HCEC 1CT (cell line): Measurements from ENCODE around the gene MDP1.

Source experiments
- DNase-seq: peaks from one replicate; pipeline ENCODE4 v3.0.0-alpha.2; 2017

The MDP1 gene

DNA sequence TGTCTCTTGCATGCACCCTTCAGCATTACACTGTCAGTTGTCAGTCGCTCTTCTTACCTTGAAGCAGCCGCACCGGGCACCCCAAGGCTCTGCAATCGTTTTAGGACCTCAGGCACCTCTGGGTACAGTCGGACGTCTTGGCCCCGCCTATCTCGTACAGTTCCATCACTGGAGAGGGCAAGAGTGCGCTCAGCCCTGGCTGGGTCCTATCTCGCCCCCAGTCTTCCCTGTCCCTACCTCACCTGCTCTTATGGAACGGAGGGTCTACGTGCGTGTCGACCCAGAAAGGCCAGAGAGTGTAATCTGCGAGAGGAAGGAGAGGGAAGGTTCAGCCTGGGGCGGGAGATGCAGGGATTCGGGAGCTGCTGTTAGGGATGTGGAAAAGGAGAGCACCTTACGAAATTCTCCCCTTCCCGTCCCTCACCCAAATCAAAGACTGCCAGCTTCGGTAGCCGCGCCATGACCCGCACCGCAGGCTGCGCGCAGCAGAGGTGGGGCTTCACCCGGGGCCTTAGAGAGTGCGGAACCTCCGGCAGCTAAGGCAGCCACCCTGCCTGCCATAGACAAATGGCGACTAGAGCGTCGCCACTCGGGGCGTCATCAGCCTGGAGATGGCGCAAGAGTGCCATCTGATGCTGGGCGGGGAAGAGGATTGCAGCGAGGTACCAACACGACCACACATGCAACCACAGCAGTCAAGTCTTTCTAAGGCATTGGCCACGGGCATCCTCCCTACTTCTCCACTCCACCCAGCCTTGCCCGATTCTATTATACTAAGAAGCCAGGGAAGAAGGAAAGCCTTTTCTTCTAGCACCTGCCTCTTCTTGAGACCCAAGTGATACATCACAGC lies at the start of gene MDP1:
Gene MDP1, minus strand, starts transcription at position 572 of the 850 bp plus-strand sequence. Its CDS starts 111 bp downstream, at position 461.
- DNase-seq, result peak; percentile 82

DNA sequence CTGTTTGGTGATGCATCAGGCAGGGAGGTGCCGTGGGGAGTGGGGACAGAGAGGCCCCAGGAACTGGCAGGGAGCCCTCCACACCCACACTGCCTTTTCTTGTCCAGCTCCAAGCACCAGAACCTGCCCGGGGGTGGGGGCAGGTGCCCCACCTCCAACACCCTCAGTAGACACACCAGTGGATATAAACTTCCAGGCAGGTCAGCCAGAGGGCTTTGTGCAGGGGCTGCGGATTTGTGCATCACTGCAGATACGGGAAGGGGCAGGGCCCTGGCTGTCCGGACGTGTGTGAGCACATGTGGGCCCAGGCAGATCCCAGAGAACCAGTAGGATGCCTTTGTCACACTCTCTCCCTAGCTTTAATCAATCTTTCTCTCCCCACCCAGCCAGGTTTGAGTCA lies 48.4 kb upstream of the MDP1 start:
- DNase-seq, result no peak

DNA sequence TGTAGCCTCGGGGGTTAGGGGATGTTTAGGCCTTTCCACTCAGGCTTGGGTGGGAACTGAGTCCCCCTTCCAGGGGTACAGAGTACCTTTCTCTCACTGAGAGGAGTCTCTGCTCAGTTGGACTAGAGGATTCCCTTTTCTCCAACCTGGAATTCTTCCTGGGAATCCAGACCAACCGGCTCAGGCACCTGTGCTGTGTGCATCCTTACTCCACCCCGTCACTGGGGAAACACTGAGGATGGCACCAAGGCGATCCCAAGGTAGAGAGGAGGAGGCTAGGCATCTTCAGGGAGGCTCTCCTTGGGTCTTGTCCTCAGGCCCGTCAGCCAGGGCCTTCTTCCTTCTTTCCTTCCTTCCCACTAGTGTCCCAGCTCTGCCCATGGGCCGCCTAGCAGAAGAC lies 48.0 kb upstream of the MDP1 start:
- no peak for DNase-seq

DNA sequence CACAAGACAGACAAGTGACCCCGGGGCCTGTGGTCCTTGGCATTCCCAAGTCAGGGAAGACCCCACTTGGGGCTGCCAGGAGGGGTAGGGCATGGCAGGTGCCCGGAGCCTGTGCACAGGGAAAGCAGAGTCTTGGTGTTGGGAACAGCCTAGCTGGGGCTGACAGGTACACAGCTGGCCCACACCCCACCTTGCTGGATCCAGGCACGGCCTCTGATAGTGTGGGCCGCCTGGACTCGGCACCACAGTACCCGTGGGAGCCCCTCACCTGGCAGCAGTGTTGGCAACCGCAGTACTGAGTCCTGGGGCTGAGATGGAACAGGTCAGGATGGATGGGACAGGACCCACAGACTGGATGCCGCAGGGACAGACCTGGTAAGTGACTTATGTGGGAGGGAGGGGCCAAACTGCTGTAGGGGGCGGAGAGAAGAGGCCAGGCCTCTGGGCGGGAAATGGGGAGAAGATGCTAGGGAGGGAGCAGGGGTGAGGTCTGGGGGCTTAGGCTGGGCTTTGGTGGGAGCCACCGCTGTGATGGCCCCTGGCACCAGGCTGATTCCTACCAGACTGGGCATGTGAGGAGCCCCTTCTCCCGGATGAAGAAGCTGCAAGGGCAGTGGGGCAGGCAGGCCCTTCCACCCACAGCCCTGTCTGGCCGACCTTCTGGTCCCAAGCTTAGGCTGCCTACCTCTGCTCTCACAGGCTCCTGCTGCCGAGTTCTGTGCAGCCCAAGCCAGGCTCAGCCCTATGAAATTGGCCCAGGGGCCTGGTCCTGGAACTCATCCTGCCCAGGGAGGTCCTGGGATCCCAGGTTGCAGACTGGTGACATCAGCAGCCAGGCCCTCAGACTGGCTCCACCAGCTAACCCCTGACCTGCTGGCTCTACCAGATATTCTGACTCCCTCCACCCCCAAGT lies 47.2 kb upstream of the MDP1 start, which contains the start of gene TGM1:
Gene TGM1, minus strand, starts transcription at position 357 of the 913 bp plus-strand sequence. CDS start 825 bp downstream, outside the sequence.
- DNase-seq, result no peak

DNA sequence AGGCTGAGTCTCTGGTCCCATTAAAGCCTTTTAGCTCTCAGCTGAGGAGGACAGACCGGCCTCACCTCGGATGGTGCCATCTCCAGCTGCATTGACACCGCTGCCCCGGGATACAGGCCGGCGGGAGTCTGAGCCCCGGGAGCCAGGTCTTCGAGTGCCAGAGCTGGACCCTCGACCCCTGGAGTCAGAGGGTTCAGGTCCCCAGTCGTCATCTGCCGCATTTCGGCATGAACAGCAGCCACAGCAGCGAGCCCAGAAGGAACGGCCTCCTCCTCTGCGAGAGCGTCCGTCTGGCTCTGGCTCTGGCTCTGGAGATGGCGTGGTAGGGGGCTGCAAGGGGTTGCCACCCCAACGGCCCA lies 46.1 kb upstream of the MDP1 start:
- no peak for DNase-seq

DNA sequence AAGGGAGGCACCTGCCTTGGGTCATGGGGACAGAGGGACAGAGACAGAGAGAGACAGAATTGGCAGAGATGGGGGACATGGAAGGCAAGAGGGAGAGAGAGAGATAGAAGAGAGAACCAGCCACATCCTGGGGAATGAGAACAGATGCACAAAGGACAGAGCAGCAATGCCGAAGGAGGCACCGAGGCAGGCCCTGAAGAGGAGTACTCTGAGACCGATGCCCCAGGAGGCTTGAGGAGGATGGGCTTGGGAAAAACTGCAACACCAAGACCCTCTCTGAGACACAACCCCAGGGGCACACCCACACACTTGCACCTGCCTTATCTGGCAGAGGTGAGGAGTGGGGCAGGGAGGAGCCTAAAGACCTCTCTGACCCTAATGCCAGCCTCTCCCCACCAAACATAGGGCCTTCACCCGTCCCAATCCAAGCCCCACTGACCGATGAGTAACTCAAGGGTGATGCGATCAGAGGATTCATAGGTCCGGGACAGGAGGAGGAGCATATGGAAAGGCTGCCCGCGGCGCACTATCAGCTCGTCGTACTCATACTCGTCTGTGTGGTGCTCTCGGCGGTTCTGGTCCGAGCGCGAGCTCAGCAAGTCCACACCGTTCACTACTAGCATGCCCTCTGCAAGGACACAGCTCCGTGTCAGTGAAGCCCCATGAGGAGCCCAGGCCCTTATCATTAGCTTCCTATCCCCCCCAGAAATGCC lies 45.5 kb upstream of the MDP1 start:
- DNase-seq, result no peak

DNA sequence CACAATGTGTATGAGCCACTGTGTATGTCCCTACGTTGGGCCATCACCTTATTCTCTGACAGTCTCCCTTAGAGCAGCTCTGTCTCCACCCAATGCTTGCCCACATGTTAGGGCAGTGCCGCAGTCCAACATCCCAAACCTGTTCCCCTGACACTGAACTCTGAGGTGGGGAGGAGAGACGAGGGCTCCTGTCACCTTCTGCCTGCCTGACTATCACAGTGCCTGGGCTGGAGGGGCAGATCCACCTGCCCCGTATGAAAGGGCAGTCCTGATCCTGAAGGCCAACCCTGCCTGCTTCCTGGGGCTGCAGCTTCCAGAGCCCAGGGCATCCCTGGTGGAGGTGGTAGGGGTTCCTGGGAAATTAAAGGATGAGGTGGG lies 44.9 kb upstream of the MDP1 start:
- DNase-seq, result no peak

DNA sequence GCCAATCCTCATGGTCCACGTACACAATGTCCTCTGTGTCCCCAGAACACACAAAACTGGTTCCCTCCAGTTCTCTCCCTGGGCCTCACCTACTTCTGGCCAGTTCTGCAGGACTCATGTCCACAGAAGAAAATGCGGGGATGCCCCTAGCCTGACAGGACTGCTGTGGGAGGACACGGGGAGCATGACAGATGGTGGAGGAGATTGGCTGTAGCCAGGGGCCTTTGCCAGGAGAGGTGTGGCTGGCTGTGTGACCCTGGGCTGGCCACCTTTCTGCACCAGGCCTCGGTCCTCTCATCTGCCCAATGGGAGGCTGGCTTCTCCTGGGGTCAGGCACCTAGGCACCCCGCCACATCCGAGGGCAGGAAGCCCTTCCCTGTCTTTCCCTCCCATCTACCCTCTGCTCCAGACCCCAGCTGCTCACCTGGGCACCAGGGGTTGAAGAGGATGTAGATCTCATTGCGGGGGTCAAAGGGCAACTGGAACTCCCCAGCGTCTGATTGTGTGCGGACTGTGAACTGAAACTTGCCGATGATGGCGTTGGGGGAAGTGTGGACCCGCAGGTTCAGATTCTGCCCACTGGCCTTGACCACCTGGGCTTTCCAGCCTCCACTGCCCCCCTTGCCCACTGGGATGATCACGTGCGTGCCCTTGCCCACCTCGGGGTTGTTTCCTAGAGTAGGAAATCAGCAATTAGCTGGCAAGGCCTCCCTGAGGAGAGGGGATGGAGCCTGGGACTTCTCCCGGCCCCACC lies 44.3 kb upstream of the MDP1 start:
- DNase-seq, result no peak

DNA sequence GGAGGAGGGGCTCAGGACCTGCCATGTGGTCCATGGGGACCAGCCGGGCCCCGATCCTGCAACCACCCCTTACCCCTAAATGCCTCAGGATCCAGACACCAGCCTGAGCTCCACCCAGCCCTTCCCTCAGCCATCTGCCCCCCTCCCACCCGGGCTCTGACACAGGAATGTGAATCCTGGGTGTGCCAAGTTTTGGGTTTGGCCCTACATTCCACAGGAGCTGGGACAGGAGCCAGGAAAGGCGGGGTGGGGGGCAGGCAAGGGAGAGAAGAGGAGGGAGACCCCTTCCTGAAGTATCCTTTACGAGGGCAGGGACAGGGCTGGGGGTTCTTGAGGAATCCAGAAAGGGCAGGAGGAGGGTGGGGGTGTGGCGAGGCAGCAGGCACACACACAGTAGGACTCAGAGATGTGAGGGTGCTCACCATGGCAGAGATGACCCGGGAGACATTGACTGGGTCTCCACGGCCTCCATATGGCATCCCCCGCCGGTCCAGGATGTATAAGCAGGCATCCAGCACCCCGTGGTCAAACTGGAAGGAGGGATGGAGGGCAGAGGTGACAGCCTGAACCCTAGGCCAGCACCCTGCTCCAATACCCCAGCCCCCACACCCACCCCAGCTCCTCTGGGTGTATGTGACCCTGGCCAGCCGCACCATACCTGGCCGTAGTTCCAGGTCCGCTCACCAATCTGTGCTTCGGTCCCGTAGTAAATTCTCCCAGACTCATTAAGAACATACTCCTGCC lies 43.6 kb upstream of the MDP1 start:
- DNase-seq, result no peak

DNA sequence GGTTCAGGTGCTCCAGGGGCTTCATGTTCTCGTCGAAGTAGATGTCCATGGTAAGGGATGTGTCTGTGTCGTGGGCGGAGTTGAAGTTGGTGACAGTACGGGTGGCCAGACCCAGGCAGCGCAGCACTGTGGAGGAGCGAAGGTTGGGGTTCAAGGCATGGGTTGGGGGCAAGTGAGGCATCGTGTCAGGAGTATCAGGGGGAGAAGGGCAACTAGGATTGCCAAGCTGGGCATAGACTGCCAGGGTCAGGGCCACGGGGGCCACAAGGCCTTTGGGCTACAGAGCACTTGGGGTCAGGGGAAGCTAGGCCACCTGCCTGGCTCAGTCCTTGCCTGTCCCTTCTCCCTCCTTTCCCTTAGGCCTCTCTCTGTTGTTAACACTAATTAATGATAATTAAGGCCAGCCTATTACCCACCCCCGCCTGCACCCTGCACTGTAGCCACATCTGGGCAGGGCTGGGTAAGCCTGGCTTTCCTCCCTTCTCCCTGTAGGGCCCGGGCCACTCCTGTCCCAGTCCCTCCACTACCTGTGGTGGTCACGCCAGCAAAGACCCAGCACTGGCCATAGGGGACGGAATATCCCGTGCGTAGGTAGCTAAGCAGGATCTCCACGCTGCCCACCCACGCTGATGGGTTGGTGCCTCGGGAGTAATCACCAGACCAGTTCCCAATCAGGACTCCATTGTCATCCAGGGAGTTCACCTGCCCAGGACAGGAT lies 42.8 kb upstream of the MDP1 start:
- no peak for DNase-seq

DNA sequence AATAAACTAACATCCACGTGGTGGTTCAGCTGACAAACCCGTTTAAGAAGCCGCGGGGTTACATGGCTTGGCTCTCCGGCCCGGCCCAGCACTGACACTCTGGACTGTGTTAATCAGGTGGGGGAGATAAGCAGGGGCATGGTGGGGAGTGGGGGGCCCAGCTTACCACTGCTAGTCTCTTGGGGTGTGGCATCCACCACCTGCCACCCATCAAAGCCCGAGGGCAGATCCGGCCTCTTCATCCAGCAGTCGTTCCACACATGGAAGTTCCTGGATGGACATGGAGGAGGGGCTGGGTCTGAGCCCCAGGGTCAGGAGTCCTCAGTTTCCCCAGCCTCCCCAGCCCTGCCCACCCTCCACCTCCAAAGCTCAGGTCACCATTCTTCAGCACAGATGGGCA lies 42.3 kb upstream of the MDP1 start:
- no peak for DNase-seq

DNA sequence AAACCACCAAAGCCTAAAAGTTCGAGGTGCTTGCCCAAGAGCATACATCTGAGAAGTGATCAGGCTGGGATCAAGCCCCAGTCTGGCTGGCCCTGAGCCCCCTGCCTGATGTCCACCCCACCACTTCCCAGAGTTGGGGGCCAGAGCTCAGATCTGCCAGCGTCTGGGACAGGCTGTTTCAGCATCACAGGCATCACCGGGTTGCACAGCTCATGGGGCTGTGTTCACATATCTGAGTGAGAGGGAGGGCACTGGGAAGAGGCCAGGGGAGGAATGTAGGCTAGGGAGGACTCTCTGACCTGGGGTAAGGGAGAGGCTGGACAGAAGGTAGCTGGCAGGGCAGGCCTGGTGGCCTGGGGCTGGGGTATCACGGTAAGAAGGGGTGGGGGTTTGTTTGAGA lies 41.1 kb upstream of the MDP1 start:
- no peak for DNase-seq

DNA sequence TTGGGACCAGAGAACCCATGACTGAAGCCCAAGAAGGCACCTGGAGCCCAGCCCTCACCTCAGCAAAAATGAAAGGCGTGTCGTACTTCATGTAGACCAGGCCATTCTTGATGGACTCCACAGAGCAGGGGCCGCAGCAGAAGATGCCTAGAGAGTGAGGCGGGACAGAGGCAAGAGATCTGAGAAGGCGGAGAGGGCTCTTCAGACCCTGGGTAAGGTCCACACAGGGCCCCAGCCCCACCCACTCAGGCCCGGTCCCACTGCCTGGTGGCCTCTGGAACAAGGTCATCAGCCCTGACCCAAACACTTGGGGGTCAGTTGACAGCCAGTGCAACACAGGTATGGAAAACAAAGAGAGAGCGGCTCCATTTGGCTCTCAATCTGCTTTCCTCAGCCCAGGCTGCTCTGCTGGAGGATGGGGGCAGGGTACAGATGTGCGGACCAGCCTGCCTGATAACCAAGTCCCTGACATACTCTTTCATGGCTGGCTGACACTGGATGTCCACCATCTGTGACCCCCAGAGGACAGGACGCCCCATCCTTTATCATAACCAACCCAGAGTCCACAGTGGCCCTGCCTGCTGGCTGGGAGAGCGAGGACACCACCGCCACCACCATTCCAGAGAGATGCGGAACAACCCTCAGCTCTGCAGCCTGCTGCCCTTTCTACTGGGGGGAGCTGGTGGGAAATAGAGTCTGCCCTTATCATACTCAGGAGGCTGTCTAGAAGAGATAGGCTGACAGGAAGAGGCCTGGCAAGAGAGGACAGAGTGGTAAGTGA lies 40.3 kb upstream of the MDP1 start:
- DNase-seq, result no peak

DNA sequence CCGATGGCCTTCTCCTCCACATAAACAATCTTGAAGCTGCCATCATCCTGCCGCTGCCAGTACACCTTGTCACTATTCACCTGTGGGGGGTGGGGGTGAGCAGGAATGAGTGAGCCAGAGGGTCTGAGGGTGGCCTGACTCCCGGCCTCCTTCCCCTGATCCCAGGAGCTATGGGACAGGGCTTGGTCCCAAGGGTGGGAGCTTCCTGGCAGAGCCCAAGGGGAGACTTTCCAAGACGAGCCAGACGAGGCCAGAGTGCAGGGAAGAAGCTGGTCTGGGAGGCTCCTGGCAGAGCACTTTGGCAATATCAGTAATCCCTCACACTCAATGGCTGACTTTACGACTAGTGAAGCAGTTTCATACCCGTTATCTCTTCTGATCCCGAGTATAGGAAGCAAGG lies 39.6 kb upstream of the MDP1 start:
- DNase-seq, result no peak

DNA sequence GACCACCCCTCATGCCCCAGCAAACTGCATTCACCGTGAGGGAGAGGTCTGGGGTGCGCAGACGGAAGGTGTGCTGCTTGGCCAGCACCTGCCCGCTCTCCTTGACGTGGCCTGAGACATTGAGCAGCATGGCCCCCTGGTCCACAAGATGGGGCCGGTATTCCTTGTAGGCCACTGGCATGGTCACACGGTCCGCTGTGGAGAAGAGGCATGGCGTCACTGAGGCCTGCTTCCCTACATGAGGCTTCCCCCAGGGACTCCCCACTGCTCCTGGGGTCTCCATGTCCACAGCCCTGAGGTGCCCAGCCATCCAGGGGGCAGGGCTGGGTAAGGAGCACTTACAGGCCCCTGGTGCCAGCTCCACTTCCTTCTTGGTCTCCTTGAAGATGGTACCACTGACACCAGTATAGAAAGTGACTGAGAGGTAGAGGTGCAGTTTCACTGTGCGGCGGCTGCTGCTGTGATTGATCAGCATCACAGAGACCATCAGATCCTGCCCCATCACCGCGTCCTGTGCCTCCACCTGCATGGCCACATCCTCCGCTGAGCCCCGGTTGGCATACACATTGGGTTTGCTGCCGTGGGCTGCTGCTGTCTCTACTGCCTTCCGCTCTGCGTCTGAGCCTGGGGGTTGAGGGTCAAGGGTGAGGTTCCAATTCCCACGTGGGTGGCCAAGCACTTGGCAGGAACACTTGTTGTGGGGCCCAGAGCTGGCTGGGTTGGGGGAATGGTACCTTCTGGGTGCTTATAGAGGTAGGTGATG lies 38.9 kb upstream of the MDP1 start:
- DNase-seq, result no peak

DNA sequence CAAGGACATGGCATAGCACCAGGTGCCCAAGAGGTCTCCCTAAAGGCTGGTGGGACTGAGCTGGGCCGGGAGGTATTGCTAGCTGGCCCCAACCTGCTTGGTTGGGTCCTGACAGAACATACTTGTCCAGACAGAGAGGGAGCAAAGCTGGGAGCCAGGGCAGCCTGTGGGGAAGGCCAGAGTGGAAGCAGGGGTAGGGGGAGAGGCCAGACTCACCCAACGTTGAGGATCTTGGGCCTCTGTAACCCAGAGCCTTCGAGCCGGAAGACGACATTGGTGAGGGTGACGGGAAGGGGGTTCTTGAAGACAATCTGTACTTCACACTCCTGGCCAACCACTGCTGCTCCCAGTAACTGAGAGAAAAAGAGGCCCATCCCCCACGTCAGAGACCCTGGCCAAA lies 38.1 kb upstream of the MDP1 start:
- no peak for DNase-seq

DNA sequence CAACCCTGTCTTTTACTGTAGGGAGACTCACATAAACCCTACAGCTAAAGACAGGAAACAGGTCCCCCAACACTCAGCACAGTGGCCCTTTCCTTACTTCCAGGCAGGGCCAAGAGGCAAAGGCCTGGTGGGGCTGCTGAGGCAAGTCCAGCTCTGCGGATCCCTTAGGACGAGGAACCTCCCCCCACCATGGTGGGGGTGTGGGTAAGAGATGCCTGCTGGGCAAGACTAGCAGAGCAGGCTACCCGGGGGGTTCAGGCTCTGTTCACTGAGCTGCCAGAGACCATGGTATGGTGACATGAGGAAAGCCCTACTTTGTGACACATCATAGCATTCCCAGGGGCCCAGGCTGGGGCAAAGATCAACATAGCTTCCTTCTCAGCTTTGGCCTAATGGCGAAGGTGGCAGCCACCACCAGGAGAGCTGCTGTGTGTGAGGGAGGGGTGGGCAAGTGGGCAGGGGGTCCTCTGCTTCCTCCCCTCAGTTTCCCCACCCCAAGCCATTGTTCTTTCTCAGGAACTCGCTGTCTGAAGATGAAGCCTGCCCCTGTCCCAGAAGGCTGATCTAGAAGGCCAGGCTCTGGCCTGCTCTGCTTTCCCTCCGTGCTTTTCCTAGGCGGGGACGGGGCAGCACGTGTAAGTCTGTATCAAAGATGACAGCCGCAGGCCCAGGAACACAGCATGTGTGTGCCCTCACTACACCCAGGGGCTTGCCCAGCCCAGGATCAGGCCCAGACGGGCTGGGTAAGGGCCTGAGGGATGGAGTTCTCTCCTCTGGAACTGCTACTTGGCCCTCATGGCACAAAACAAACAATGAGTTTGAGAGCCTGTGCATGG lies 36.6 kb upstream of the MDP1 start:
- DNase-seq, result no peak

DNA sequence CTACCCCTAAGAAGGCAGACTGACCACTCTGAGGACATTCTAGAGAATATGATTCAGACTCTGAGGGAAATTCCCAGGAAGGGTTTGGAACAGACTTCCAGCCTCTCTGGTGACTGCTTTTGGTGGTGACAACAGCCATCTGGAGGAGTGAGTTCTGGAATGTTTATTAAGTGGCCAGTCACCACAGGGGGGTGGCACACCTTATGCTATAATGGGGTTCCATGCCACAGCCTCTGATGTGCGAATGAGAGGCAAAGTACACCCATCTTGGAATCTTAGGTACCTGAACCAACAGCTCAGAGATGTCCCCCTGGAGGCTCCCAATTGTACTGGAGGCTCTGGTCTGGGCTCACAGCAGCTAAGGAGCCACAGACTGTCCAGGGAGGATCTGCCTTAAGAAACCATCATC lies 36.0 kb upstream of the MDP1 start:
- peak; percentile 32 for DNase-seq

DNA sequence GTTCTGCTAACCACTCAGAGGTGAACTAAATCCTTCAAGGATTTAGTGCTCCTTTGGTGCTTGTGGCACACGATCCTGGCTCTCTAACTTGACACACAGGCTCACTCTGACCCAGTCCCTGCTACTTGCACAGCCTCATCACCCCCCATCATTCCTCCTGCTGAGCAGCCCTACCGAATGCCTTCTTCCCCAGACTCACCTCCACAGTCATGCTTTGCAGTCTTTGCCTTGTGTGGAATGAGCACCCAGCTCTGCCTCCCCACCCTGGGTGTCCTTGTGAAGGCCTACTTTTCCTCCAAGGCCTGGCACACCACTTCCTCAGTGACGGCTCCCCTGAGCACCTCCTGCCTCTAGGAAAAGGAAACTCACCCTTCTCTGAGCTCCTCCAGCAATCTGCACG lies 34.5 kb upstream of the MDP1 start:
- no peak for DNase-seq
